HepG2 (cell line): ENCODE results near the gene HPCAL1. TPM values are rescaled to one million over a fixed set of nuclear protein-coding genes. Genes with fewer than 3 reads are reported as not detected.

Experiments used
- CCAR2 ChIP-seq: fragments of 200-400 bp; formaldehyde crosslinking; optimal IDR thresholded peaks from 2 replicates; pipeline ENCODE3; 2018; ENCODE audit warnings: low read depth, mild to moderate bottlenecking, low read length, moderate library complexity
- ELF1 ChIP-seq: sonication (generic); formaldehyde crosslinking; IDR thresholded peaks from 2 replicates; pipeline ENCODE4 v1.4.0; 2020; ENCODE audit warnings: missing genetic modification reagents
- ELF3 ChIP-seq: IDR thresholded peaks from 2 replicates; pipeline ENCODE4 v1.6.1; 2016; ENCODE audit warnings: missing genetic modification reagents, missing compliant biosample characterization
- HNRNPL ChIP-seq: fragments of 200-400 bp; formaldehyde crosslinking; IDR thresholded peaks from 2 replicates; pipeline ENCODE4 v1.6.1; 2017; ENCODE audit warnings: mild to moderate bottlenecking, low read depth, low read length
- MEIS1 ChIP-seq: sonication (generic); formaldehyde crosslinking; IDR thresholded peaks from 2 replicates; pipeline ENCODE4 v1.9.0; 2021; ENCODE audit warnings: mild to moderate bottlenecking, missing genetic modification reagents, moderate library complexity, borderline replicate concordance
- MTF1 ChIP-seq: sonication (generic); formaldehyde crosslinking; IDR thresholded peaks from 2 replicates; pipeline ENCODE4 v1.5.0; 2020; ENCODE audit warnings: missing genetic modification reagents
- NCOR1 ChIP-seq: fragments of 200-600 bp; sonication (generic); IDR thresholded peaks from 2 replicates; pipeline ENCODE4 v1.7.0; 2017; ENCODE audit warnings: antibody characterized with exemption, low read length, borderline replicate concordance
- NFKBIZ ChIP-seq: IDR thresholded peaks from 2 replicates; pipeline ENCODE4 v1.6.1; 2018; ENCODE audit warnings: missing genetic modification reagents, missing compliant biosample characterization
- NKX3-1 ChIP-seq: sonication (generic); formaldehyde crosslinking; IDR thresholded peaks from 2 replicates; pipeline ENCODE4 v1.5.0; 2020; ENCODE audit warnings: missing genetic modification reagents
- NR2F1 ChIP-seq, 2 experiments: fragments of 450-650 bp in 1 of 2; formaldehyde crosslinking in 1 of 2; IDR thresholded peaks; 2 replicates each; pipeline versions ENCODE4 v1.5.0 to v1.6.1; 2016 to 2020; ENCODE audit warnings: mild to moderate bottlenecking in 1 of 2, missing compliant biosample characterization in 1 of 2, missing genetic modification reagents in 1 of 2, moderate library complexity in 1 of 2
- POLR2A ChIP-seq, 2 experiments: IDR thresholded peaks; 2 replicates each; pipeline ENCODE4 v1.6.1; 2011; ENCODE audit warnings: low read depth in 2 of 2, low read length in 2 of 2, mild to moderate bottlenecking in 1 of 2, moderate library complexity in 1 of 2; ENCODE audit not compliant: insufficient read depth in 1 of 2
- RXRB ChIP-seq: IDR thresholded peaks from 2 replicates; pipeline ENCODE4 v1.6.1; 2016; ENCODE audit warnings: borderline replicate concordance, missing genetic modification reagents, missing compliant biosample characterization
- SIN3A ChIP-seq: IDR thresholded peaks from 2 replicates; pipeline ENCODE4 v1.6.1; 2011; ENCODE audit warnings: low read depth, mild to moderate bottlenecking, control low read depth, low read length, borderline replicate concordance
- ZBTB4 ChIP-seq: sonication (generic); formaldehyde crosslinking; IDR thresholded peaks from 2 replicates; pipeline ENCODE4 v1.4.0; 2020; ENCODE audit warnings: missing genetic modification reagents, mild to moderate bottlenecking, borderline replicate concordance
- ZNF232 ChIP-seq: sonication (generic); formaldehyde crosslinking; IDR thresholded peaks from 2 replicates; pipeline ENCODE4 v1.4.0; 2020; ENCODE audit warnings: missing genetic modification reagents, borderline replicate concordance
- ZNF484 ChIP-seq: sonication (generic); formaldehyde crosslinking; IDR thresholded peaks from 2 replicates; pipeline ENCODE4 v1.5.1; 2020; ENCODE audit warnings: mild to moderate bottlenecking, low read depth, missing genetic modification reagents, borderline replicate concordance
- ZNF563 ChIP-seq: sonication (generic); formaldehyde crosslinking; IDR thresholded peaks from 2 replicates; pipeline ENCODE4 v1.8.0; 2022; ENCODE audit warnings: mild to moderate bottlenecking, moderate library complexity, missing genetic modification reagents
- ZNF616 ChIP-seq: sonication (generic); formaldehyde crosslinking; IDR thresholded peaks from 2 replicates; pipeline ENCODE4 v1.5.0; 2020; ENCODE audit warnings: low read depth, mild to moderate bottlenecking, missing genetic modification reagents
- ZNF776 ChIP-seq: sonication (generic); formaldehyde crosslinking; IDR thresholded peaks from 2 replicates; pipeline ENCODE4 v1.4.0; 2020; ENCODE audit warnings: mild to moderate bottlenecking, missing genetic modification reagents
- polyA plus RNA-seq, 8 experiments: library from polyadenylated mRNA; depleted of rRNA in 3 of 8; stranded (reverse) in 7 of 8; unstranded in 1 of 8; fragments of >200 nt; fragmentation: Illumina TruSeq in 4 of 8; extraction: Trizol in 4 of 8; gene quantifications; 2 replicates each; pipeline versions ENCODE4 v1.2.1 to v1.2.3, GENCODE V29; 2011 to 2016; ENCODE audit warnings: low read depth in 4 of 8, missing spikeins in 1 of 8, mixed read lengths in 1 of 8; ENCODE audit not compliant: insufficient read depth in 1 of 8
- total RNA-seq, 5 experiments: library from RNA; depleted of rRNA; stranded (reverse); fragments of >200 nt; fragmentation: Illumina TruSeq; extraction: Trizol; gene quantifications; 2 replicates each; pipeline ENCODE4 v1.2.3, GENCODE V29; 2016; ENCODE audit warnings: low read depth in 1 of 5
- TF ChIP-seq, protein P1 (sequence below): sonication (generic); formaldehyde crosslinking; IDR thresholded peaks from 2 replicates; pipeline ENCODE4 v1.4.0; 2020; ENCODE audit warnings: mild to moderate bottlenecking, missing genetic modification reagents, borderline replicate concordance
- TF ChIP-seq, protein P2 (sequence below): sonication (generic); formaldehyde crosslinking; IDR thresholded peaks from 2 replicates; pipeline ENCODE4 v1.5.1; 2020; ENCODE audit warnings: missing genetic modification reagents, mild to moderate bottlenecking, borderline replicate concordance

The HPCAL1 gene
- total and polyA plus RNA-seq, 2 of the 13 experiments (the other 11 are each of a cell fraction or from before 2014, with no cell fraction given), result 29.5 to 29.9 TPM

GRCh38 chr2:10302479-10303180 is at the start of gene HPCAL1 (continued):
- TF ChIP-seq CCAR2 (peak; percentile 76), NKX3-1 (CRISPR knock-in tag) (0 out of 2 replicates have a peak, but pooled peaks have one; percentile 51), ZNF484 (no peak; the same call in 1 of the 2 replicates), HNRNPL (peak; percentile 75; the same call in 1 of the 2 replicates), NR2F1 (CRISPR knock-in tag; IDR thresholded peaks at IDR 0.05) (peak; percentile 90), ZNF616 (CRISPR knock-in tag) (peak; percentile 29; the same call in 1 of the 2 replicates), POLR2A (IDR thresholded peaks at IDR 0.05; ENCODE audit: insufficient read depth in 1 of 2, low read depth in 2 of 2, low read length in 2 of 2) (peak; percentile 59 to 83; a peak in 3 of 4 replicates), ZBTB4 (no peak), ZNF232 (peak; percentile 22; the same call in 1 of the 2 replicates), MTF1 (no peak), NCOR1 (peak; percentile 15; the same call in 1 of the 2 replicates), RXRB (CRISPR knock-in tag) (peak; percentile 78), ZNF563 (CRISPR knock-in tag) (peak; percentile 20; the same call in 1 of the 2 replicates), ELF3 (peak; percentile 71), ZNF776 (CRISPR knock-in tag) (0 out of 2 replicates have a peak, but pooled peaks have one; percentile 4), MEIS1 (CRISPR knock-in tag) (0 out of 2 replicates have a peak, but pooled peaks have one; percentile 50), SIN3A (peak; percentile 86; the same call in 1 of the 2 replicates), ELF1 (CRISPR knock-in tag) (peak; percentile 45; the same call in 1 of the 2 replicates), NFKBIZ (CRISPR knock-in tag) (0 out of 2 replicates have a peak, but pooled peaks have one; percentile 33)
- TF ChIP-seq, protein P1, sequence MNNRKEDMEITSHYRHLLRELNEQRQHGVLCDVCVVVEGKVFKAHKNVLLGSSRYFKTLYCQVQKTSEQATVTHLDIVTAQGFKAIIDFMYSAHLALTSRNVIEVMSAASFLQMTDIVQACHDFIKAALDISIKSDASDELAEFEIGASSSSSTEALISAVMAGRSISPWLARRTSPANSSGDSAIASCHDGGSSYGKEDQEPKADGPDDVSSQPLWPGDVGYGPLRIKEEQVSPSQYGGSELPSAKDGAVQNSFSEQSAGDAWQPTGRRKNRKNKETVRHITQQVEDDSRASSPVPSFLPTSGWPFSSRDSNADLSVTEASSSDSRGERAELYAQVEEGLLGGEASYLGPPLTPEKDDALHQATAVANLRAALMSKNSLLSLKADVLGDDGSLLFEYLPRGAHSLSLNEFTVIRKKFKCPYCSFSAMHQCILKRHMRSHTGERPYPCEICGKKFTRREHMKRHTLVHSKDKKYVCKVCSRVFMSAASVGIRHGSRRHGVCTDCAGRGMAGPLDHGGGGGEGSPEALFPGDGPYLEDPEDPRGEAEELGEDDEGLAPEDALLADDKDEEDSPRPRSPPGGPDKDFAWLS, result no peak
- TF ChIP-seq, protein P2, sequence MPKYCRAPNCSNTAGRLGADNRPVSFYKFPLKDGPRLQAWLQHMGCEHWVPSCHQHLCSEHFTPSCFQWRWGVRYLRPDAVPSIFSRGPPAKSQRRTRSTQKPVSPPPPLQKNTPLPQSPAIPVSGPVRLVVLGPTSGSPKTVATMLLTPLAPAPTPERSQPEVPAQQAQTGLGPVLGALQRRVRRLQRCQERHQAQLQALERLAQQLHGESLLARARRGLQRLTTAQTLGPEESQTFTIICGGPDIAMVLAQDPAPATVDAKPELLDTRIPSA (CRISPR knock-in tag), result no peak
